Stimulated activated CD4-positive, alpha-beta T cell treated with anti-CD3 and anti-CD28 coated beads, Interleukin-1b, Interleukin-23, amount 100 ng/mL, for 24 hours (primary cell): ENCODE measurements around the gene SPEG.

Source experiments
- DNase-seq, 4 experiments: peaks; one replicate each; pipeline ENCODE4 v3.0.0-alpha.2; 2020; ENCODE audit warnings: low read depth in 4 of 4, low spot score in 1 of 4

The SPEG gene

DNA sequence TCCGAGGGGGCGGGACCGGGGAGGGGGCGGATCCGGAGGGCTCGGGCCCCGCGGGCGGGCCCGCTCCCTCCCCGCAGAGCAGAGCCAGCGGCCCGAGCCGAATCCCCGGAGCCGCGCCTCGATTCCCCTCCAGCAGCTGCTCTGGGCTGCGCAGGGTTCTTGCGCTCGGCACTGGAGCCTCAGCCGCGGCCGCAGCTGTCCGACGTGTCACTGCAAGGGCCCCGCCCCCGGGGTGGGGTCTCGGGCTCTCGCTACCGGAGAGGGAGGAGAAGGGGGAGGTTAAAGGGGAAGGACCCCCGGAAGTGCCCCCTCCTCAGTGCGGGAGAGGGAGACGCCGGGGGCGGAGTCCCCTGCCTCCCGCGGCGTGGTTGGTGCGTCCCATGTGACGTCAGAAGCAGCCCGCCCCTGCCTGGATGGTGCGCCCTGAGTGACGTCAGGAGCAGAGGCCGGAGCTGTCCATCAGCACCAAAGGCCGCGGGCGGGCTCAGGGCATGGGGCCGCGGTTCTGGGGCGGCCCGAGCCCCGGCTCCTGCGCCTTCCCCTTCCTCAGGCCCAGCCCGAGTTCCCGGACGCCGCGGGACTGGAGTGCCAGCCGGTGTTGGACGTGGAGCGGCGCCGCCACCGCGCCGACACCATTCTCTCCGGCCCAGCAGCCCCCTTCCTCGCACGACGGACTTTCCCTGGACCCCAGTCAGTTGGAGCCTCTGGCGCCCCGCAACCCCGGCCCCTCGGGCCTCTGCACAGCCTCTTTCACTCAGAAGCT, 109.1 kb downstream of the SPEG start, which contains the start of the genes CHPF and TMEM198:
Gene CHPF, minus strand, starts transcription at position 214 of the 763 bp plus-strand sequence. CDS start 271 bp downstream, outside the sequence.
Gene TMEM198, plus strand, starts transcription at position 433 of the 763 bp plus-strand sequence. CDS start 700 bp downstream, outside the sequence.
- DNase-seq: peak; percentile 80 to 96 (median 92)

DNA sequence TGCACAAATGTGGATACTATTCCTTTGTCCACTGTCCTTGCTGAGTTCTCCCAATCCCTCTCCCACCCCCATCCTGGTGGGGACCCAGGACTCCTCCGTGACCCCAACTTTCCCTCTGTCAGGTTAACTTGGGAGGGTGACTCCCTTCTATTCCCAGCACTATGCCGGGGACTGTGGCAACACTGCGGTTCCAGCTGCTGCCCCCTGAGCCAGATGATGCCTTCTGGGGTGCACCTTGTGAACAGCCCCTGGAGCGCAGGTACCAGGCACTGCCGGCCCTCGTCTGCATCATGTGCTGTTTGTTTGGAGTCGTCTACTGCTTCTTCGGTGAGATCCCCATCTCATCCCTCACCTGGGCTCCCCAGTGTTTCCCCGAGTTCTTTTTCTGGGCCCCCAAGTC, 109.9 kb downstream of the SPEG start:
- no peak for DNase-seq

DNA sequence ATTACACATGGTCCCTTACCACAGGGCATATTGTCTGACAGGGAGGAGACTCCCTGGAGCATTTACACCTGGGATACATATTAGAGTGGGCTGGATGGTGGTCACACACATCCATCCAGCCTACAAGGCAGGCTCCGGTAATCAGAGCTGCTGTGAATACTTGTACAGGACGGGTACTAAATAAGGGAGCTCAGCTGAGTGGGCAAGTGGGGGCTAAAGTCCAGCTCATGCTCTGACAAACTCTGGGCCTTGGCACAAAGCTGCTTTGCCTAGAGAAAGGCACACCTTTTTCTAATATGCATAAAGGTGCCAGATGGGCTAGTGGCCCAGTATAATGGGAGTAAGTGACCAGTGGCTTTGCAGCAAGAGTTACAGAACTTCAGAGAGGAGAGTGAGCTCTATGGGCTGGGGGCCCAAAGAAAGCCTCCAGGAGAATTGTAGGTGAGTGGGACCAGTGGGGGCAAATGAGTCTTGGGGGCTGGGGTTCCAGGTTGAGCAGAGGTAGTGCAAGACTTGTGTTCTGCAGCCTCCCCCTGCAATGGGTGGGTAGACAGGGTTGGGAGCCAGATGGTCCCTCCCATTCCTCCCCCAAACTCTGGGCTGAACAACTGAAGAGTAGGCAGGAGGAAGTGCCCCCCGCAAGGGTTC, 110.8 kb downstream of the SPEG start:
- no peak for DNase-seq

DNA sequence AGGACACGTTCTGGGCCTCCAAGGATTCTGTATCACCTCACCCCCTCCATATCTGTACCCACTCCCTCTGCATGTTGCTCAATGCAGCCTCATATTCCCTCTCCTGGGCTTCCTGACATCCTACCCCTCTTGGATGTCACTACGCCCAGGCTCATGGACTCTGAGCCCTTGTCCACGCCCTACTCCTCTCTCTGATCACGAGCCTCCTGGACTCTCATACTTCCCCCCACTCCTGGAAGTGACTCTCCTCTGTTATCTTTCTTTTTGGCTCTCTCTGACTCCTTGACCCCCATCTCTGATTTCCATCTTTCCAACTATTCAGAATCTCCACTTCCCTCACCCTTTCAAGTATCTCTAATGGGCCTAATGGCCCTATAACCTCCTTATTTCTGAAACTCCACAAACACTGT, 111.3 kb downstream of the SPEG start:
- no peak for DNase-seq

DNA sequence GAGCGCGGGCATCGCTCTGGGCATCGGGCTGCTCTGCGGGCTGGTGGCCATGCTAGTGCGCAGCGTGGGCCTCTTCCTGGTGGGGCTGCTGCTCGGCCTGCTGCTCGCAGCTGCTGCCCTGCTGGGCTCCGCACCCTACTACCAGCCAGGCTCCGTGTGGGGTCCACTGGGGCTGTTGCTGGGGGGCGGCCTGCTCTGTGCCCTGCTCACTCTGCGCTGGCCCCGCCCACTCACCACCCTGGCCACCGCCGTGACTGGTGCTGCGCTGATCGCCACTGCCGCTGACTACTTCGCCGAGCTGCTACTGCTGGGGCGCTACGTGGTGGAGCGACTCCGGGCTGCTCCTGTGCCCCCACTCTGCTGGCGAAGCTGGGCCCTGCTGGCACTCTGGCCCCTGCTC, 113.0 kb downstream of the SPEG start:
- no peak for DNase-seq
